ENCODE measurements around the gene IL19. TPM values are rescaled to one million over a fixed set of nuclear protein-coding genes. Genes with fewer than 3 reads are reported as not detected.

The IL19 gene
- total RNA-seq, 4 donors from 2014 or later: not detected

GRCh38 chr1:206792939-206793607 lies 22.5 kb downstream of the IL19 start:
- Histone ChIP-seq H3K4me1 (no peaks in the 10 kb centered on the region), H3K4me3 (no peak overlapping the region), H3K36me3 (no peaks in the 10 kb centered on the region), H3K27ac (replicated peaks in 1 of 4) (no peak overlapping the region), H3K9me3 (no peaks in the 10 kb centered on the region), H3K27me3 (peaks cover 0 to 9% (median 0%) of the 10 kb centered on the region in 4 donors)
- WGBS: 73% methylated on average over 16 of the region's 16 CpGs
- intact Hi-C loops (cut with DNase I): no loop called here
- no peak for DNase-seq (ENCODE audit: extremely low spot score)
- TF ChIP-seq CTCF (IDR thresholded peaks at IDR 0.05) (no peak), POLR2AphosphoS5 (IDR thresholded peaks at IDR 0.05) (no peak), POLR2A (IDR thresholded peaks at IDR 0.05; ENCODE audit: low read depth) (no peak), EP300 (IDR thresholded peaks at IDR 0.05) (no peak)

GRCh38 chr1:206793620-206794019 lies 23.0 kb downstream of the IL19 start:
- Histone ChIP-seq H3K4me3 (no peak overlapping the region), H3K27ac (replicated peaks in 1 of 4) (no peak overlapping the region), H3K4me1 (no peaks in the 10 kb centered on the region), H3K27me3 (peaks cover 0 to 12% (median 0%) of the 10 kb centered on the region in 4 donors), H3K9me3 (no peaks in the 10 kb centered on the region), H3K36me3 (no peaks in the 10 kb centered on the region)
- 54% methylated on average over 7 of the region's 7 CpGs for WGBS
- intact Hi-C loops (cut with DNase I): no loop called here
- DNase-seq (ENCODE audit: extremely low spot score): no peak
- no peak for TF ChIP-seq POLR2A (IDR thresholded peaks at IDR 0.05; ENCODE audit: low read depth)
- no peak for TF ChIP-seq EP300 (IDR thresholded peaks at IDR 0.05)
- no peak for TF ChIP-seq POLR2AphosphoS5 (IDR thresholded peaks at IDR 0.05)
- no peak for TF ChIP-seq CTCF (IDR thresholded peaks at IDR 0.05)

GRCh38 chr1:206794294-206794908 lies 23.8 kb downstream of the IL19 start:
- no peak overlapping the region for H3K4me3 ChIP-seq
- H3K4me1 ChIP-seq: no peaks in the 10 kb centered on the region
- no peaks in the 10 kb centered on the region for H3K9me3 ChIP-seq
- no peak for TF ChIP-seq EP300 (IDR thresholded peaks at IDR 0.05)
- intact Hi-C loops (cut with DNase I): no loop called here
- no peaks in the 10 kb centered on the region for H3K36me3 ChIP-seq
- no peak for DNase-seq (ENCODE audit: extremely low spot score)
- 94% methylated on average over 11 of the region's 11 CpGs for WGBS
- H3K27me3 ChIP-seq: peaks cover 0 to 12% (median 0%) of the 10 kb centered on the region in 4 donors
- H3K27ac ChIP-seq (replicated peaks in 1 of 4): no peak overlapping the region

- TF ChIP-seq EP300 (IDR thresholded peaks at IDR 0.05): no peak
- TF ChIP-seq POLR2AphosphoS5 (IDR thresholded peaks at IDR 0.05): no peak
- TF ChIP-seq POLR2A (IDR thresholded peaks at IDR 0.05; ENCODE audit: low read depth): no peak
- TF ChIP-seq CTCF (IDR thresholded peaks at IDR 0.05): no peak
- DNase-seq (ENCODE audit: extremely low spot score): no peak
- no peaks in the 10 kb centered on the region for H3K4me1 ChIP-seq
- no peaks in the 10 kb centered on the region for H3K36me3 ChIP-seq
- no peak overlapping the region for H3K4me3 ChIP-seq
- H3K27ac ChIP-seq (replicated peaks in 1 of 4): no peak overlapping the region
- no peaks in the 10 kb centered on the region for H3K9me3 ChIP-seq
- H3K27me3 ChIP-seq: peaks cover 0 to 12% (median 0%) of the 10 kb centered on the region in 4 donors
- intact Hi-C loops (cut with DNase I): no loop called here
- 91% methylated on average over 3 of the region's 3 CpGs for WGBS
Measured at GRCh38 chr1:206796116-206796515, 25.5 kb downstream of the IL19 start.

GRCh38 chr1:206796981-206797402 lies 26.4 kb downstream of the IL19 start:
- no peak for DNase-seq (ENCODE audit: extremely low spot score)
- no peak overlapping the region for H3K27ac ChIP-seq (replicated peaks in 1 of 4)
- H3K4me1 ChIP-seq: no peaks in the 10 kb centered on the region
- H3K36me3 ChIP-seq: no peaks in the 10 kb centered on the region
- H3K27me3 ChIP-seq: peaks cover 0 to 12% (median 0%) of the 10 kb centered on the region in 4 donors
- no peaks in the 10 kb centered on the region for H3K9me3 ChIP-seq
- H3K4me3 ChIP-seq: no peak overlapping the region
- TF ChIP-seq POLR2AphosphoS5 (IDR thresholded peaks at IDR 0.05) (no peak), POLR2A (IDR thresholded peaks at IDR 0.05; ENCODE audit: low read depth) (no peak), CTCF (IDR thresholded peaks at IDR 0.05) (no peak), EP300 (IDR thresholded peaks at IDR 0.05) (no peak)
- intact Hi-C loops (cut with DNase I): no loop called here
- WGBS: 71% methylated on average over 5 of the region's 8 CpGs

Data from esophagus muscularis mucosa (tissue), 4 donors.